H9 (cell line): ENCODE measurements around the gene METTL27. TPM values are rescaled to one million over a fixed set of nuclear protein-coding genes. Genes with fewer than 3 reads are reported as not detected.
A peak's percentile ranks its signal among the peaks of the same experiment; 100 is the strongest.

Source experiments
- DNase-seq: peaks from one replicate; pipeline ENCODE4 v3.0.0-alpha.2; 2017
- H2AFZ ChIP-seq: one replicate; pipeline ENCODE4 v1.6.1; 2013; ENCODE audit warnings: mild to moderate bottlenecking, low read length, control low read depth, moderate library complexity
- H2AK5ac ChIP-seq: 2 replicates; pipeline ENCODE4 v1.6.1; 2013; ENCODE audit warnings: low read length, control low read depth, mixed read lengths; ENCODE audit not compliant: insufficient read length
- H2BK120ac ChIP-seq: one replicate; pipeline ENCODE4 v1.6.1; 2013; ENCODE audit warnings: low read depth, mild to moderate bottlenecking, low read length, control low read depth, inconsistent platforms; ENCODE audit not compliant: poor library complexity, severe bottlenecking
- H2BK12ac ChIP-seq: 2 replicates; pipeline ENCODE4 v1.6.1; 2013; ENCODE audit warnings: low read length, control low read depth, mixed read lengths, low read depth; ENCODE audit not compliant: insufficient read length
- H2BK15ac ChIP-seq: 2 replicates; pipeline ENCODE4 v1.6.1; 2013; ENCODE audit warnings: low read depth, low read length, control low read depth
- H2BK20ac ChIP-seq: one replicate; pipeline ENCODE4 v1.6.1; 2013; ENCODE audit warnings: low read depth, mild to moderate bottlenecking, low read length, control low read depth, inconsistent platforms; ENCODE audit not compliant: poor library complexity, severe bottlenecking
- H2BK5ac ChIP-seq: 2 replicates; pipeline ENCODE4 v1.6.1; 2013; ENCODE audit warnings: low read length, control low read depth, mixed read lengths; ENCODE audit not compliant: insufficient read length
- H3K14ac ChIP-seq: 2 replicates; pipeline ENCODE4 v1.6.1; 2013; ENCODE audit warnings: low read length, control low read depth; ENCODE audit not compliant: insufficient read depth
- H3K18ac ChIP-seq: 2 replicates; pipeline ENCODE4 v1.6.1; 2013; ENCODE audit warnings: low read depth, mild to moderate bottlenecking, mixed read lengths, low read length, control low read depth; ENCODE audit not compliant: insufficient read length
- H3K23ac ChIP-seq: 2 replicates; pipeline ENCODE4 v1.6.1; 2013; ENCODE audit warnings: low read length, control low read depth, mixed read lengths, low read depth; ENCODE audit not compliant: insufficient read length
- H3K23me2 ChIP-seq: 2 replicates; pipeline ENCODE4 v1.6.1; 2013; ENCODE audit warnings: low read depth, mild to moderate bottlenecking, mixed read lengths, low read length, control low read depth; ENCODE audit not compliant: insufficient read length, poor library complexity, severe bottlenecking
- H3K27ac ChIP-seq: 2 replicates; pipeline ENCODE4 v1.5.1; 2013; ENCODE audit warnings: low read length, control low read depth, mixed read lengths, low read depth; ENCODE audit not compliant: insufficient read length
- H3K27me3 ChIP-seq: 2 replicates; pipeline ENCODE4 v1.6.1; 2013; ENCODE audit warnings: low read length, control low read depth, inconsistent platforms; ENCODE audit not compliant: insufficient read depth
- H3K4ac ChIP-seq: 2 replicates; pipeline ENCODE4 v1.6.1; 2013; ENCODE audit warnings: low read depth, mild to moderate bottlenecking, control low read depth, inconsistent platforms, low read length, moderate library complexity
- H3K4me1 ChIP-seq: 2 replicates; pipeline ENCODE4 v1.6.1; 2013; ENCODE audit warnings: low read length, control low read depth, inconsistent platforms; ENCODE audit not compliant: insufficient read depth
- H3K4me2 ChIP-seq: 2 replicates; pipeline ENCODE4 v1.6.1; 2013; ENCODE audit warnings: low read length, control low read depth, mixed read lengths; ENCODE audit not compliant: insufficient read length, insufficient read depth
- H3K56ac ChIP-seq: 2 replicates; pipeline ENCODE4 v1.6.1; 2013; ENCODE audit warnings: low read depth, mild to moderate bottlenecking, mixed read lengths, low read length, control low read depth; ENCODE audit not compliant: insufficient read length
- H3K79me1 ChIP-seq: 2 replicates; pipeline ENCODE4 v1.6.1; 2013; ENCODE audit warnings: low read depth, mild to moderate bottlenecking, moderate library complexity, low read length, control low read depth, inconsistent platforms; ENCODE audit not compliant: insufficient read depth, poor library complexity, severe bottlenecking
- H3K79me2 ChIP-seq: 2 replicates; pipeline ENCODE4 v1.6.1; 2013; ENCODE audit warnings: low read length, control low read depth, inconsistent platforms; ENCODE audit not compliant: insufficient read depth
- H3K9ac ChIP-seq: 2 replicates; pipeline ENCODE4 v1.6.1; 2013; ENCODE audit warnings: low read length, control low read depth, mixed read lengths; ENCODE audit not compliant: insufficient read length; ENCODE audit errors: extremely low read depth
- H3K9me3 ChIP-seq: one replicate; pipeline ENCODE4 v1.6.1; 2013; ENCODE audit warnings: low read depth, low read length, inconsistent platforms; ENCODE audit not compliant: control insufficient read depth
- H3T11ph ChIP-seq: one replicate; pipeline ENCODE4 v1.6.1; 2013; ENCODE audit warnings: mild to moderate bottlenecking, low read length, control low read depth, inconsistent platforms
- H4K20me1 ChIP-seq: one replicate; pipeline ENCODE4 v1.6.1; 2013; ENCODE audit not compliant: control insufficient read depth, insufficient read length, insufficient read depth
- H4K5ac ChIP-seq: 2 replicates; pipeline ENCODE4 v1.6.1; 2013; ENCODE audit warnings: low read depth, mild to moderate bottlenecking, mixed read lengths, low read length, control low read depth; ENCODE audit not compliant: insufficient read length
- H4K8ac ChIP-seq: replicated peaks from 2 replicates; pipeline ENCODE4 v1.6.1; 2013; ENCODE audit warnings: low read length, control low read depth, mixed read lengths, low read depth; ENCODE audit not compliant: insufficient read length
- H4K91ac ChIP-seq: 2 replicates; pipeline ENCODE4 v1.6.1; 2013; ENCODE audit warnings: low read depth, mild to moderate bottlenecking, moderate library complexity, mixed read lengths, low read length, control low read depth; ENCODE audit not compliant: insufficient read length
- H3K27ac Mint-ChIP-seq, 3 experiments: 2 replicates in 2 of 3; 3 replicates in 1 of 3; pipeline ENCODE4 v1.8.0; 2020 to 2021; ENCODE audit warnings: mixed read lengths in 3 of 3, mild to moderate bottlenecking in 1 of 3, moderate library complexity in 1 of 3
- H3K27me3 Mint-ChIP-seq: 2 replicates; pipeline ENCODE4 v1.8.0; 2021; ENCODE audit warnings: low read depth, mild to moderate bottlenecking, moderate library complexity, mixed read lengths
- H3K36me3 Mint-ChIP-seq, 3 experiments: 2 replicates in 2 of 3; 3 replicates in 1 of 3; pipeline ENCODE4 v1.8.0; 2020 to 2021; ENCODE audit warnings: low read depth in 3 of 3, mixed read lengths in 3 of 3; ENCODE audit not compliant: insufficient read depth in 1 of 3
- H3K4me1 Mint-ChIP-seq, 2 experiments: 2 replicates each; pipeline ENCODE4 v1.8.0; 2020; ENCODE audit warnings: mixed read lengths in 2 of 2
- H3K4me3 Mint-ChIP-seq, 2 experiments: 2 replicates in 1 of 2; 3 replicates in 1 of 2; pipeline ENCODE4 v1.8.0; 2020 to 2021; ENCODE audit warnings: mild to moderate bottlenecking in 2 of 2, mixed read lengths in 2 of 2, moderate library complexity in 1 of 2
- H3K9me3 Mint-ChIP-seq, 2 experiments: 2 replicates in 1 of 2; 3 replicates in 1 of 2; pipeline ENCODE4 v1.8.0; 2020; ENCODE audit warnings: mild to moderate bottlenecking in 2 of 2, mixed read lengths in 2 of 2, moderate library complexity in 1 of 2
- CTCF ChIP-seq: fragments of 200-600 bp; sonication (generic); conservative IDR thresholded peaks from 3 replicates; pipeline ENCODE4 v1.8.0; 2021; ENCODE audit warnings: antibody characterized with exemption, mild to moderate bottlenecking
- WGBS: extraction: QIAGEN DNeasy Blood & Tissue Kit; methylation state at CpG from one replicate; pipeline ENCODE4 v1.1.7; 2013; ENCODE audit warnings: missing lambda C conversion rate, low lambda C conversion rate, mixed read lengths; ENCODE audit not compliant: insufficient read length; ENCODE audit errors: extremely low coverage; 5-methylcytosine and 5-hydroxymethylcytosine counted together
- total RNA-seq: library from RNA; stranded (reverse); gene quantifications from 2 replicates; pipeline ENCODE4 v1.2.1, GENCODE V29; 2021

METTL27 gene
- total RNA-seq, 1 experiment from 2014 or later, result 13.5 TPM

- H2BK5ac ChIP-seq, result no peak overlapping the region
- no peak overlapping the region; a peak in 1 of 5 replicates for H3K4me3 Mint-ChIP-seq
- H3K4me1 ChIP-seq, result no peaks in the 10 kb centered on the region; the same call in 1 of the 2 replicates
- DNase-seq, result peak; percentile 42
- H2BK15ac ChIP-seq, result no peak overlapping the region
- H3K27ac Mint-ChIP-seq, result no peak overlapping the region; a peak in 1 of 7 replicates
- H2BK20ac ChIP-seq, result no peak overlapping the region
- no peaks in the 10 kb centered on the region; a peak in 1 of 5 replicates for H3K9me3 Mint-ChIP-seq
- no peak overlapping the region for H2BK12ac ChIP-seq
- no peak overlapping the region for H4K5ac ChIP-seq
- no peak overlapping the region for H4K91ac ChIP-seq
- no peaks in the 10 kb centered on the region for H3K27me3 Mint-ChIP-seq
- peak; percentile 80 for TF ChIP-seq CTCF
- no peaks in the 10 kb centered on the region for H3K27me3 ChIP-seq
- no peak overlapping the region for H2BK120ac ChIP-seq
- H2AFZ ChIP-seq, result no peak overlapping the region
- no peaks in the 10 kb centered on the region for H3K9me3 ChIP-seq
- peaks cover 6 to 15% of the 10 kb centered on the region in 2 experiments for H3K4me1 Mint-ChIP-seq
- no peak overlapping the region for H3K4me2 ChIP-seq
- no peak overlapping the region for H3K27ac ChIP-seq
- H3T11ph ChIP-seq, result no peak overlapping the region
- H3K56ac ChIP-seq, result no peak overlapping the region
- WGBS, result no CpG with 5 or more reads among the region's 6 CpGs
- no peaks in the 10 kb centered on the region for H4K20me1 ChIP-seq
- H3K79me1 ChIP-seq, result no peaks in the 10 kb centered on the region
- no peak overlapping the region for H4K8ac ChIP-seq
- no peak overlapping the region for H3K4ac ChIP-seq
- no peak overlapping the region for H3K18ac ChIP-seq
- no peak overlapping the region for H2AK5ac ChIP-seq
- no peaks in the 10 kb centered on the region for H3K79me2 ChIP-seq
- H3K23me2 ChIP-seq, result no peaks in the 10 kb centered on the region
- no peak overlapping the region for H3K23ac ChIP-seq
- H3K36me3 Mint-ChIP-seq, result no peaks in the 10 kb centered on the region; a peak in 1 of 7 replicates
- H3K14ac ChIP-seq, result no peak overlapping the region
- H3K9ac ChIP-seq, result no peak overlapping the region
Measured at GRCh38 chr7:73865738-73866445, 23.6 kb upstream of the METTL27 start.
